ENCODE data around the gene GPAT2.
"Not testable (repeated sequence)": the region's sequence is repeated elsewhere in the genome, so short reads cannot be mapped to it uniquely, and the experiment has no call there.

GPAT2 gene

DNA sequence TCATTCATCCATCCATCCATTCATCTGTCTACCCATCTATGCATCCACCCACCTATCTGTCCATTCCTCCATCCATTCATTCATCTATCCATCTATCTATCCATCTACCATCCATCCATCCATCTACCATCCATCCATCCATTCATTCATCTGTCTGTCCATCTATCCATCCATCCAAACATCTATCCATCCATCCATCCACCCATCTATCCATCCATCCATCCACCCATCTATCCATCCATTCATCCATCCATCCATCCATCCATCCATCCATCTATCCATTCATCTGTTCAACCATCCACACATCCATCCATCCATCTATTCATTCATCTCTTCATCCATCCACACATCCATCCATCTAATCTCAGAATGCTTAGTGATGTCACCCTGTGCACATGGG, 30.0 kb upstream of the GPAT2 start:
- DNase-seq, result not testable (repeated sequence)

DNA sequence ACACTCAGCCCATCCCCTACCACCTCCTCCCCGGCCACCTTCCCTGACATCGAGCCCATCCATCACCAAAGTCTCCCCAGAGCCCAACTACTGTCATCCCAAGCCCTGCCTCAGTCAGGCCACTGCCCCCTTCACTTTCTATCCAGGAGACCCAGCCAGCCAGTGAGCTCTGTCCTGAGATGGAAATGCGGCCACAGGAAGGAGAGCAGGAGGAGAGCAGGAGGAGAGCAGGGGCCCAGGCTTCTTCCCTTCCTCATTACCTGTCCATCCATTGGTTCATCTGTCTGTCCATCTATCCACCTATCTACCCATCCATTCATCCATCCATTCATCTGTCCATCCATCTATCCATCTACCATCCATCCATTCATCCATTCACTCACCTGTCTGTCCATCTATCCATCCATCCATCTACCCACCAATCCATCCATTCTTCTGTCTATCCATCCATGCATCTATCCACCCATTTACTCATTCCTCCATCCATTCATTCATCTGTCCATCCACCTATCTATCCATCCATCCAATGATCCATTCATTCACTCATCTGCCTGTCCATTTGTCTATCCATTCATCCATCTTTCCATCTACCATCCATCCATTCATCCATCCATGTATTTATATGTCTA, 29.4 kb upstream of the GPAT2 start:
- DNase-seq, result not testable (repeated sequence)

DNA sequence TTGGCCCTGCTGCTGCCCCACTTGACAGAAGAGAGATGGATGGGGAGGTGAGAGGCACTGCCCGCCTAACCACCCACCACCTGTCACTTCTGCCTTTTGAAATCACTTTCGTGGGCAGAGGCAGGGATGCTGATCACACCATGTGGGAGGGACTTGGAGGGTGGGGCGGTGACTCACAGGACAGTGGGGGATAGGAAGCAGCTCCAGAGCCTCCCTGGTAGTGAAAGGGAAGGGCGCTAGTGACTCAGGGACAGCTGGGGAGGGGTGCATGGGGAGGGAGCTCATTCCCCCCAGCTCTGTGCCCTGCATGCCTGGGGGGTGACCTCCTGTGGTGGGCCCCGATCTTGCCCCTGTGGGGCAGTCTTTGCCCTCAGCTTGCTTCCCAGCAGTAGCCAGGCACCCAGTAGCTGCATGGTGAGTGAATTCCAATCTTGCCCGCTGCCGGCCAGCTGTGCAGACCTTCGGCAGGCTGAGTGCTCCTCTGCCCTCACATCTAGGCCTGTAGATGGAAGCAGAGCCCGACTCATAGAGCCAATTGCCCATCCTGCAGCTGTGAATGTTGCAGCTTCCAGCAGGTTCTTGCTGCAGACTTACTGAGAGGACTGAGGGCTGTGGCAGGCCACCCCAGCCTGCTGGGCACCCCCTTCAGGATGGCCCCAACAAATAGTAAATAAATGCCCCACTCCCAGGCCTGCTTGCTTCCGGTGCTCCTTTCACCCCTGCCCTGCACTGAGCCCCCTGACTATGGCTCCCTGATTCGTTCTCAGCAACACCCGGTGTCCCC, 28.6 kb upstream of the GPAT2 start:
- DNase-seq, result not testable (repeated sequence)

DNA sequence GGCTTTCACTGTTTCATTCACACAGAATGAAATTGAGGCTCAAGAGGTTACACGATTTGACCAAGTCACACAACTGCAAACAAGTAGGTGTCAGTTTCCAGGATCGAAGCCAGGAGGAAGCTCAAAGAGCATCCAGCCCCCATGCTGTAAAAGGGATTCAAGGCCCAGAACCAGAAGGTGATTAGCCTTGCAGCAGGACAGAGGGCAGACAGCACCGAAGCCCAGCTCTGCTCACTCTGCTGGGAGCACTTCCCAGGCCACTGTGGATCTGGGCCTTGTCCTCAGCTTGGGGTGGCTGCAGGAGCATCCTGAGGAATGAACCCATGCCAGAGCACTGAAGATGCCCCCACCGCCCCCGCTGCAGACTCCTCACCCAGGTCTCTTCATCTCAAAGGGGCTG, 27.8 kb upstream of the GPAT2 start:
- not testable (repeated sequence) for DNase-seq

DNA sequence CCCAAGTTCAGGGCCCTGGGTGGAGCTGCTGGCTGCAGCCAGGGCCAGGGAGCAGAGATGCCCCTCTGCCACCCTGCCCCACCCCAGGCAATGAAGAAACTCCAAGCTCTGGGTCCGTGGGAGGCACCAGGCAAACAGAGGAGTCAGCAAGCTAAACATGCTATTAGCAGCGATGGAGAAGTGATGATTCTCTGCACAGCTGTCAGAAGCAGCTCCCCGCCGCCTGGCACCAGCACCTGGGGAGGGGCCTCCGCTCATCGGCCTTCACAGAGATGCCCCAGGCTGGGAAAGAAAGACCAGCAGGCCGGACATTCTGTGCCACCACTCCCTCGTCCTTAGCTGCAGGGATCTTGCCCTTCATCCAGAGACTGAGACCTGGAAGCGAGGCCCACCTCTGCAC, 27.2 kb upstream of the GPAT2 start:
- DNase-seq, result not testable (repeated sequence)

DNA sequence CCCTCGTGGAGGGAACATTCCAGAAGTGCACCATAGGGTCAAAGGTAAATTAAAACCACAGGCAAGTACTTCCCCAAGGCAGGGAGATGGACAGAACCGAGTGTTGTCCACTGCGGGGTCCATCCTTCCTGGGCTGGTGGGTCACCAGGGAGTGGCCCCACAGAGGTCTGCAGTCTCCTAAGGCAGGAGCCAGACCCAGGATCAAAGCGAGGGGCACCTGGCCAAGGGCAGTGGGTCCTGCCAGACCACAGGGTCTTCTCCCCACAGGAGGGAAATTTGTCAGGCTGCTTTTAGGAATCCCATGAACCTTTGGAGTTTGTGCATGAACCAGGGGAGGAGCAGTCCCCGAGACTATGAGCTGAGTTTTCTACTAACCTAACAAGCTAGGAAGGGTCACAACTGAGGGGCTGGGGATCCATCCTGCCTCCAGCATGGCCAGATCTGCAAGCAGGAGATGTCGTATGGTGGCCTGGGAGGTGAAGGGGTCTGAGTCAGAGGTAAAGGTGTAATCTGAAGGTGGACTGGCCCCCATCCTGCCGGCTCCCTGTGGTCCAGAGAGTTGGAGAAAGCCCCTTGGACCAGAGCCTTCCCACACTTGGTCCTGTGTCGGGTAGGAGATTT, 26.6 kb upstream of the GPAT2 start:
- DNase-seq, result not testable (repeated sequence)

DNA sequence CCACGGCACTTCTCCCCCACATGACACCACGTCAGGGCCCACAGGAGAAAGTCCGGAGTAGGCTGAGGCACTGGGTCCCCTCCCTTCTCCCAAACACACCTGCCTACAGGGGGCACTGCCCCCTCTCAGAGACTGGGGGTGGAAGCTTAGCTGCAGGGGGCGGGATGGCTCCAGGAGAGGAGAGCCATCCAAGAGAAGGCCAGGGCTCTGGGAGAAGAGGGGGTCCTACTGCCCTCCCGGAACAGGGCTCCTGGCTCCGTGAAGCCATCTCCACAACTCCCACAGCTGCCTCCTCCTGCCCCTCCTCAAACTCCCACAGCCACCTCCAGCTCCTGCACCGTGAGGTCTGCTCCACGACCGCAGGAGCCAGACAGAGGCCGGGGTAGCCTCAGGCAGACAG, 25.6 kb upstream of the GPAT2 start:
- DNase-seq, result not testable (repeated sequence)

DNA sequence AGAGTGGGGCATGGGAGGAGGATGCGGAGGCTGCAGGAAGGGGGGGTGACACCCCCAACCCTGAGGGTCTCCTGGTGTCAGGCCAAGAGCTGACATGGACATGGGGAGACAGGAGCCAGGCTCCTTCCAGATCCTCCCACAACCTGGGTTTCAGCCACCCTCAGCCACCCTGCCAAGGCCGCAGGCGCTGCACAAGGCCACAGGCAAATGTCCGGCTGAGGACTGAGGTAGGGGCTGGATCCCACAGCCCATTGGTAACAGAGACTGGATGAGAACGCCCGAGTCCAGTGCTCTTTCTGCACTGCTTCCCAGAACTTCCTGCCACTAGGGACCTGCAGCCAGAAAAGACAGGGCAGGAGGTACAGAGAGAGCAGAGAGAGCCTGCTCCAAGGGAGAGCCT, 24.7 kb upstream of the GPAT2 start:
- not testable (repeated sequence) for DNase-seq

DNA sequence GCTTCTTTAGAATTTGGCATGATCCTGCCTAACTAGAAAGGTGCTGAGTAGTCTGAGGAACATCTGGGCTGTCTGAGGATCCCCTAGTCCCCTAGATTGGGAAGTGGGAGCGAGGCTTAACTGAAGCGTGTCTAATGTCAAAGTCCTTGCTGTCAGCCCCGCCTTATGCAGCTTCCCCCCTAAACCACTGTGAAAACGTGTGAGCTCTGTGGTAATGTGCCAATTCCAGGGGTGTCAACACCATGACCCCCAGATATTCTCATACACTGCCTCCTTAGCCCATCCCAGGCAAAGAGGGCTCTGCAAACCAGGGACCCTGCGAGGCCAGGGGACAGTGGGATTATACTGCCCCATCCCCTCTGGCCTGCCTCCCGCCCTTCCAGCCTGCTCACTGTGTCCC, 21.1 kb upstream of the GPAT2 start:
- not testable (repeated sequence) for DNase-seq

DNA sequence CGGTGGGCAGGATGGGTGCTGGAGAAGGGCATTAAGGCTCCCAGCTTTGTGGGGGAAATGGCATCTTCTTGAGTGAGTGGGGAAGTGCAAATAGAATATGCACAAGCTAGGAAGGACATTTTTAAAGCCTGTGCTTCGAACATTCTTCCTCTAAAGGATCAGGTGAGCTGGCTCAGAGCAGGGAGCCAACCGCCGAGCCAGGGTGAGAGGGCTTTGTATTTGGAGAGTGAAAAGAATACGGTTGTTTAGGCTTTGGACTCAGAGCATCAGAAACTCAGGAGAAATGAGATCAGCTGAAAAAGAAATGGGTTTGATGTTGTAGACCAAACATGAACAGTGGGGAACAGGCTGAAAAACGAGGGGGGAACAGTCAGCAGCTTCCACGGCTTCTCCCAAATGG, 19.8 kb upstream of the GPAT2 start:
- DNase-seq, result not testable (repeated sequence)

DNA sequence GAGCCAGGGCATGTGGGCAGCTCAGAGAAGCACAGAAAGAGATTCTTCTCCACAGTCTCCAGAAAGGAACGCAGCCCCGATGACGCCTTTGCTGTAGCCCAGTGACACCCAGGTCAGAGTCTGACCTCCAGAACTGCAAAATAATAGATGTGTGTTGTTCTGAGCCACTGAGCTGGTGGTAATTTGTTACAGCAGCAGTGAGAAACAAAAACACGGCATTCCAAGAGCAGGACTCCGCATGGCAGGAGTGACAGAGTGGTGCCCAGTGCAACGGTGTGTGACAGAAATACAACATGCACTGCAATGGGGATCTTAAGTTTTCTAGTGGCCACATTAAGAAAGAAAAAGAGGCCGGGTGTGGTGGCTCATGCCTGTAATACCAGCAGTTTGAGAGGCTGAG, 18.7 kb upstream of the GPAT2 start:
- not testable (repeated sequence) for DNase-seq

DNA sequence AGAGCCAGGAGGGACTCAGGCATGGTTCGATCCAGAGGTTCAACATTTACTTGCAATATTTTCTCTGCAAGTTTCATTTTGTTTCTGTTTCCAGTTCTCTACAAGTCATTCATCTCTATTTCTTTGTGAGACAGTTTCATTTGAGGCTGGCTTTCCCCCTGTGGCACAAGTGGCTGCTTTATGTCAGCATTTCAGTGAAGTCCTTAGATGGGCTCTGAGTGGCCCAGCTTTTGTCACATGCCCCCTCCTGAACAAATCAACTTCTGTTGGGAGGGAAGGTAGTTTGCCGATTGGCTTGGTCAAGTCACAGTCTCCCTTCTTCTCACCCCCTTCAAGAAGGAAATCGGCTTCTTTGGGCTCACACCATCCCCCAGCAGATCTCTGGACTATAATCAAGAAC, 17.9 kb upstream of the GPAT2 start:
- not testable (repeated sequence) for DNase-seq

DNA sequence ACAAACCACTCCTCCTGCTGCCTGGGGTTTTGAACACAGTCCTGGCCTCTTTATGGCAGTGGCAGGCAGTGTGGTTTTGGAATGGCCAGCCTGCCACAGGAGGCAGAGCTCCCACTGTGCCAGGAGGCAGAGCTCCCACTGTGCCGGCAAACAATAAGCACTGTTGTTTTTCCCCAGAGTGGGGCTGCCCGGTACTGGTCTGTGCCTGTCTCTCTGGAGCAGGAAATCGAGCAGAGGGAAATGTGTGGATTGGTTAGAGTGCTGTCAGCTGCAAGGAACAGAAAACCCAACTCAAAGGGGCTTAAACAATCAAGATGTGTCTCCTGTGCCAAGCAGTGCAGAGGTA, 15.2 kb upstream of the GPAT2 start:
- not testable (repeated sequence) for DNase-seq

DNA sequence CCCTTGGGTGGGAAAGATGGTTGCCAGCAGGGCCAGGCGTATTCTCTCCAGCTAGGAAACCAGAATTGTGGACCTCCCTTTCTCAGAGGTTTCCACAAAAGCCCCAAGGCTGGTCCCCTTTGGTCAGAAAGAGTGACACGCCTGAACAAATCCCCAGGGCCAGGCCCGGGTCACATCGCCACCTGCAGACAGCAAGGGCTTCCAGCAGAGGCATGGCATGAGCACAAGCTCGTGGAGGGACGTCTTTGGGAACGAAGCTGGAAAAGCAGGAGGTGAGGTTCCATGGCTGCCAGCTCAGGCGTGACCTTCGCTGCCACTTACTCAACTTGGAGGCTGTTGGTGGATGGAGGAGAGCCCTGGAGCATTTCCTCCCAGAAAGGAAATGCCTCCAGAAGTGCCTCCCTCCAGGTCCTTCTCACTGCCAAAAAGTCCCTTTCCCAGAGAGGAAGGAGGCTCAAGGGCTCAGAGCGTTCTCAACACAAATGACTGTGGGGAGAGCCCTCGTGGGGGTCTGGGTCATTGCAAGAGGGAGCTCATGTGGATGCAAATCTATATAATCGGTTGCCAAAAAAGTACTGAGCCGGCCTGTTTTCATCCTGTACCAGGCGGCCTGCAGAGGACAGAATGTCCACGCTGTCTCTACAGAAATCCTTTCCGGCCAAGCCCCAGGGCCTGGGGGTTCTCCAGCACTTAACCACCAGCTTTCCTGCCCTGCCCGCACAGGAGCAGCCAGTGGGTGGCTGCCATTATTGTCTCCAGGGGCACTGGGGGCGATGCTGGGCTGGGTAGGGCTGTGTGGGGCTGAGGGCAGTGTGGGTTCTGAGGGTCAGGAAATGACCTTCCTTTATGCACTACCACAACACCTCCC, 14.6 kb upstream of the GPAT2 start:
- not testable (repeated sequence) for DNase-seq

DNA sequence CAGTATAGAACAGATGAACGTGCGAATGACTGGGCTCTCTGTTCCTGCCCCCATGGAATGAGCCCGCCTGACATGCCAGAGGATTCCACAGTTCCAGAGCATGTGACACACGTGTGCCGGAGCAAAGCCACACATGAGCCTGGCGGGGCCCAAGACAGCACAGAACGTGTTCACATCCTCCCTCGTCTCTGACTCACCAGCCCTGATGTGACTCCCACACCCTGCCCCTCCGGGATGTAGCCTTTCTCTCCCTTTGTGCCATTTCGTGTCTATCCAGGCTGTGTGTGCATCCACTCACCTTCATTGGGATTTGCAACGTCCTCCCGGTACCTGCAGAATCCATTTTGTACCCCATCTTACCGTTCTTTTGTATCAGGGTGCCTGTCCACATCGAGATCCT, 838 bp upstream of the GPAT2 start:
- not testable (repeated sequence) for DNase-seq

DNA sequence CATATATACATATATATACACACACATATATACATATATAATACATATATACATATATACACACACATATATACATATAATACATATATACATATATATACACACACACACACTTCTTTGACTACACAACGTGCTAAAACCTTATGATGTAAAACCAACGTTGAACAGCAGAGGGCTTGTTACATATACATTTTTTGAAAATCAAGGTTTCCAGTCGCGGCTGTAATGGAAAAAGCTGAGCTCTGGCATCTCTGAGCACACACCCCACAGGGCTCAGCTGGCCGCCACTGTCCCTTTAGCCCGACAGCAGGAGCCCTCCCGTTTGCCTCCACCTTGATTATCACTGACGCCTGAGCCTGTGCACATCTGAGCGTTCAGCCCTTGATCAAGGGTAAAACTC, 719 bp downstream of the GPAT2 start:
- not testable (repeated sequence) for DNase-seq

DNA sequence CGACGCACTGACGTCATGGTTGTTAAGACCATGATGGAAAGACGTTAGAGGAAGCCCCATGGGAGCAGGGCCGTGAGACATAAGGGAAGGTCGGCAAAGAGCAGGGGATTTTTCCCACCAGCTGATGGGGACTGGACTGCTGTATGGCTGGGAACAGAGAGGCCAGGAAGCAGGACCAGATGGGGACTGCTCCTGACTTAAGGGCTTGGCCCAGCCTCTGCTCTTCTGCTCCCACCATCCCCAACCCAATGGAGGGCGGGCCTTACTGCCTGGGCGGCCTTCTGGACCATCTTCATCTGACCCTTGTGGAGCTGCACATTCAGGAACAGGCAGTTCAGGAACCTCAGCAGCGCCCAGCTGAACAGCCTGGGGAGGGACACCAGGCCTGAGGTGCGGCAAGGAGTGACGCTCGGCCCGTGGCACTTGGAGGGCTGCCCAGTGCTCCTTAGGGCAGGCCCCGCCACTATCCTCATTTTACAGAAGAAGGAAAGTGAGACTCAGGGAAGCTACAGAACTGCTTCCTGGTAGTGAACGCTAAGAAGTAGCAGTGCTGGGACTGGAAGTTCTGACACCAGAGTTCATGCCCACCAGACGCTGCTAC, 6.9 kb downstream of the GPAT2 start:
- not testable (repeated sequence) for DNase-seq

DNA sequence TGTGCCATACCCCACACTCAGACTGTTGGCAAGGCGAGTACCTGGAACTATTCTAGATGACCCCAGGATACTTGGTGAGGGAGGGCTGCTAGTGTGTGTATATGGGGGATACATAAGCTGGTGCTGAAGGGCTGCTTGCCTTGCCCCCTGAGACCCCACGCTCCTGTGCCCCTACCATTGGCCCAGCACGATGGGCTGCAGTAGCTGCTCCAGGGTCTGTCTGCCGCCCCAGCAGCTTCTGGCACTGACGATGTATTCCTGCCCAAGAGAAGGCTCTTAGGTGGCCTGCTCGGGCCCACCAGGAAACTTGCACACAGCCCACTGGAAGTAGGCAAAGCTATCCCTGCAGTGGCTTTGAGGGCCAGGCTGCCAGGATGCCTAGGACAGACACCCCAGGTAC, 9.0 kb downstream of the GPAT2 start:
- DNase-seq, result not testable (repeated sequence)

DNA sequence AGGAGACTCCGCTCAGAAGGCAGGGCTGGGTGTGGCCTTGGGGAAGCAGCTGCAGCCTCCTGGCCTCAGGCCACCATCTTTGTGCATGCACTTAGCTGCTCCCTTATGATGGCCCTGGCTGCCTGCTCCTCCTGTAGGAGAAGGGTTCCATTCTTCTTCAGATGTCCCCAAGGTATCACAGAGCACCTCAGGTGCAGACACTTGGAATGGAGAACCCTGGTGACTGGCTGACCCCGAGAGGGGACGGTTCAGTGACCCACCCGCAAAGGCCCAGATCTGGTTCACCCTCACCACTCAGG, 9.6 kb downstream of the GPAT2 start:
- DNase-seq, result no peak

DNA sequence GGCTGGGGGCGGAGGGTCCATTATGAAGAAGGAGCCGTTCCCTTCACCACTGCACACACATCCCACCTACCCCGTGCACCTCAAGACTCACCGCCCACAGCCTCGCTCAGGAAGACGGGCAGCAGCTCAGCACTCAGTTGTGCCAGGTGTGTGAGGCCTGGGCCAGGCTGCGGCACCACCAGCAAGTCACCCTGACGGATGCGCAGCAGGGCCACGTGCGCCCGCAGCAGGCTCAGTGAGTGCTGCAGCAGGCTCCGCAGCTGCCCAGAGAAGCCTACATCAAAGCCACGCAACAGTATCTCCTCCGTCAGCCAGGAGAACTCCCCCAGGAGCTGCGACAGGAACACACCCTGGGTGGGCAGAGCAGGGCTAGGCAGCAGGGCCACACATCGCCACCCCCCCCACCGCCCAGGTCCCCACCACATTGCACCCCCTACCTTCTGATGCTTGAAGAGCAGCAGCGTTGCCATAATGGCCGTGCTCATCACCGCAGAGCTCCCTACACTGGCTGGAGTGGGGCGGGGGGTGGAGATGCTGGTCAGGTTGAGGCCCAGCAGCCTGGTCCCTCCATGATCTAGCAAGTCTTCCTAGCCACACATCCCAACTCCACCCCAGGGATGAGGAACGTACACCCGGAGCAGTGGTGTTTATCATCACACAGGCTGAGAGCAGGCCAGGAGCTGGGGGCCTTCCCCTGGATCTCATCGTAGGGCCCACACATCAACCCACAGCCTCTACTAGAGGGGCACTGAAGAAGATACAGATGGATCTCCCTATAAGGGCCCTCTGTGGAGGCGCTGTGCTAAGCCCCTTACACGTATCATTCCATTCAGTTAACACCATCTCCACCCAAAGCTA, 10.2 kb downstream of the GPAT2 start:
- DNase-seq, result no peak

DNA sequence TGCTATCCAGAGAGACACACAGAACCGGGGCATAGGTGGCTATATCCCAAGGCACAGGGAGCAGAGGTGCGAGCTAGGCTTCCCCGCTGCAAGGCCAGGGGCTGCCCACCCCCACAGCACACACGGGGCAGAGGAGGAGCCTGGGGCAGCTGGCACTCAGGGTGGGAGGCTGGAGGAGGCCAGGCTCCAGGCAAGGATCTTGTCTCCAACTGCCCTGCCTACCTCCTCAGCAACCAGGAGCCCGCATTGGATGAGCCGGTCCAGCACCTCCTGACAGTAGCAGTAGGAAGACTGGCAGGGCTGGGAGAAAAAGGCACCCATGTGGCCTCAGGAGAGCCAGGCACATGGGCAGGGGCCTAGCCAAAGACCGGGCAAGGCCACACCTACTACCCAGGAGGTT, 11.0 kb downstream of the GPAT2 start:
- DNase-seq, result not testable (repeated sequence)
